Kasumi-1 (cell line): ENCODE results near the gene CTAGE15.
"Not testable (repeated sequence)": the region's sequence is repeated elsewhere in the genome, so short reads cannot be mapped to it uniquely, and the experiment has no call there.

Source experiments
- DNase-seq, 2 experiments: peaks; one replicate each; lab custom pipeline; 2025; lab: John Stamatoyannopoulos, UW

The CTAGE15 gene

GRCh38 chr7:143622130-143622529 lies 50.5 kb downstream of the CTAGE15 start:
- DNase-seq, result not testable (repeated sequence)
